CD4-positive, alpha-beta T cell treated with Interleukin-17A for 1 hour (primary cell): ENCODE measurements around the gene MICALL1.
"Not testable (repeated sequence)": the region's sequence is repeated elsewhere in the genome, so short reads cannot be mapped to it uniquely, and the experiment has no call there.

Experiments
- DNase-seq: peaks from one replicate; pipeline ENCODE4 v3.0.0-alpha.2; 2020

MICALL1 gene

GRCh38 chr22:37965940-37966664 lies 60.0 kb downstream of the MICALL1 start:
- no peak for DNase-seq

DNA sequence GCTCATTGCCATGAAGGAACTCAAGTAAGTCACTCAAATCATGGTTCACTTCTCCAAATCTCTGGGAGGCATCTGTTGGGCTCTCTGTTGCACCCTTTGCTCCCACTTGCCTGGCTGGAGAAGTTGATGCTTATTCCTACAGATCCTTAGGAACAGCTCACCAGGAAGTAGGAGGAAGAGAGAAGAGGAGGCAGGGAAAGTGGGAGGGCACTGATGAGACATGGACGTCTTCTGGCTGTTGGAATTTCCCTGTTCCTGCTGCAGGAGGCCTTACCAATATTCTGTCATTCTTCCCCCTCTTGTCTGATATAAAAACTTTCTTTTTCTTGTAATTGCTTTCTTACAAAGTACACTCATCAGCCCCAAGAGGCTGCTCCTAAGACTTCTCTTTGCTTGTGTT lies 61.0 kb downstream of the MICALL1 start:
- no peak for DNase-seq

DNA sequence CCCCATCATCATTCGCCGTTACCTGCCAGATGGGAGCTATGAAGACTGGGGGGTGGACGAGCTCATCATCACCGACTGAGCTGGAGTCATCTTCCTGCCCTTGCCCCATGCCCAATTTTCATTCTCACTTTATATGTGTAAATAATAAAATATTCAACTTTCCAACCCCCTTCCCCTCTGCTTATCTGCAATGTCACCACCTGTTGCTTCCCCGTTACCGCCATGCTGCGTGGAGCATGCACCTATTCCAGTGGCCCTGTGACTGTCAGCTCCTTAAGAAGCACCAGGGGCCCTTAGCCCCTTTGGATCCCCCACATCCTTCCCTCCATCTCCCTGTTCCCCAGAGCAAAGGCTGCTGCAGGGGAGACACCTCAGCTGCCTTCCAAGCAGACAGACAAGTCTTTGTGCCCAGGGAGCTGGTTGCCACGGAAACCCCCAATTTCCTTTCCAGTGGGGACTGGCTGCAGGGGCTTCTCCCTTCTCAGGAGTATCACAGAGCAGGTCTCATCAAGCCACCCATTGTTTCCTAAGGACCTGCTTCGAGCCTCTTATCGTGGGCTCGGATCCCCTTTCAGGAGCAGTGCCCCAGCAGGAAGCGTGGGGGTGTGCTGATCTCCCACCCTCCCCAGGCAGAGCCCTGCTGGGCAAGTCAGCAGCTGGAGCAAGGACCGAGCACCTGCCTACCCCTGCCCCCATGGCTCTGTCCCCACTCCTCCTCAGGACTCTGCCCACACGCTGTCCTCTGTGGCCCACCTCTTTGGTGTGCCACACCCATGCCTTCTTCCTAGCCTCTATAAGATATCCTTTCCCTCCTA lies 61.7 kb downstream of the MICALL1 start:
- DNase-seq: no peak

DNA sequence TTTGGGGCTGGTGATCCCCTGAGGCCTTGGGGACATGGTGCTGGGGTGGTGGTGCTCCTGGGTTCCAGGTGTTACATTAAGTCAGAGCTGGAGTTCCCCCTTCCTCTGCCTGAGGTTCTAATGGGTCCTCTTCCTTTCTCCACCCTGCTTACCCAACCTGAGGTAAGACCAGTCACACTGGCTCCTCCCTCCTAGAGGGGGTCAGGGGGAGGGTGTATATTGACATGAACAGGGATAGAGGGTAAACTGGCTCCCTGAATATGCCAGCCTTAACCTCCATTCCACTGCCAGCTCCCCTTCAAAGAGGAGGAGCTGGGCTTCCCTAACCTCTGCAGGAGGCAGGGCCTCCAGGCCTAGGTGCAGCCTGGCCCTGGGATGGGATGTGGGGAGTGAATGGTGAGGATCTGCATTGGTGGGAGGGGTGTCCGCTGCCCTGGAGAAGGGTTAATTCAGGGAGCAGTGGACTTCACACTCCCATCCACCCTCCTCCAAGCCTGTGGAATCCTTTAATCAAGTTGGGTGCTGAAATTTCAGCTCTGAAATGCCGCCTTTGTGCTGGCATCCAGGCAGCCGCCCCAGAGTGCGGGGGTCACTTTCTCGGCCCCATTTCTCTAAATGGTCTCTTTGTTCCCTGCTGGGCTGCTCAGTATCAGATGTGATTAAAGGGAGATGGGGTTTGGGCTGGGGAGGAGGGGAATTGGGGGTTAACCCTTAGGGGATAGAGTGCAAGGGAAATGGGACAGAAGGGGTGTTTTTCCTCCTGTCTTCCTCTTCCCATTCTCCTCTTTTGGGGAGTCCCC lies 62.6 kb downstream of the MICALL1 start:
- no peak for DNase-seq

DNA sequence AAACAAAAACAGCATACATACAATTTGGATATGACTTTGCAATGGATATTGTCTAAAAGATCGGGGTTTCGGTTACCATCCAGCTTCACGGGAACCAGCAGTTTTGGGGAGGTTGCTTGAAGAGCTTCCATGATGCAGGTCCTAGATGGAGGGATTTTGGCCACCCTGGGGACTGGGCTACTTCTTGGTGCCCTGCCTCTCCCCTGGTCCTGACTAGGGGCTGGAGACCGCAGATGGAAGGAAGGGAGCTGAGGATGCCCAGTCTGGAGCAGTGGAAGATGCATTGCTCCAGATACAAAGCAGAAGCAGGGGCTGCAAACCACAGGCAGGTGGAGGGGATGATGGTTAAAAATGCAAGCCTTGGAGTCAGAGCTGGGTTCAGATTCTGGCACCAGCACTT lies 64.8 kb downstream of the MICALL1 start:
- DNase-seq: no peak

DNA sequence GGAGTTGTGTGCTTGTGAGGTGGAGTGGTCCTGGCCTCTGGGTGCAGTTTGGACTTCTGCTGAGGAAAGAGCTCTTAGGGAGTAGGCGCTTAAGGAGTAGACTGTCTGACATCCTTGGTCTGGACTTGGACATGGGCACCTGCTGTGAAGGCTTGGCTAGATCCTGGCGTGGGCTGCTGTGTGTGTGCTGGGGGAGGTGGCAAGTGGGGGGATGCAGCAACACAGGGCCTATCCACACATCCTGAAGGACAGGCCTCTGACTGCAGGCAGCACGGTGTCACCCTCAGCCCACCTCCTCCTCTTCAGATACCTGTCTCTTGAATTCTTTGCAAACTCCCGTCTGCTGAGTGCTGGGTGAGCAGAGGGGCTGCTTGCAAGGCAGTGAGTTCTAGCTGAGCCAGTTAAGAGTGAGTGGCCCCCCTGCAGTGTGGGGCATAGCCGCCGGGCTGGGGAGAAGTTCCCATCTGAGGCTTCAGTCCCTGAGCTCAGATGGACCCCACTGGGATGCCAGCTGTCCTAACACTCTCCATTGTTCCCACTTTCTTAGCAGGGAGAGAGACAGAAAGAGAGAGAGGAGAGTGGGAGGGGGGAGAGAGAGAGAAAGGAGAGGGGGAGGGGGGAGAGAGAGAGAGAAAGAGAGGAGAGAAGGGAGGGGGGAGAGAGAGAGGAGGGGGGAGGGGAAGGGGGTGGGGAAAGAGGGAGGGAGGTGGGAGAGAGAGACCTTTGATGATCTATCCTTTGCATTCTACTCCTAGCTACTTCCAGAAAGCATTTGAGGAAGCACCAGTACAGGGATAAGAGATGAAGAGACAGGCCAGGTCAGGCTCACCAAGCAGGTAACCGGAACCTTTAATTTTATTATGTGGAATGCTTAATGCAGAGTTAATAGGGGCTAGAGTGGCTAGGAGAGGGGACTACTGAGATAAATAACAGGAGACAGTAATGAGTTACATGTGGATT lies 65.7 kb downstream of the MICALL1 start:
- no peak for DNase-seq

DNA sequence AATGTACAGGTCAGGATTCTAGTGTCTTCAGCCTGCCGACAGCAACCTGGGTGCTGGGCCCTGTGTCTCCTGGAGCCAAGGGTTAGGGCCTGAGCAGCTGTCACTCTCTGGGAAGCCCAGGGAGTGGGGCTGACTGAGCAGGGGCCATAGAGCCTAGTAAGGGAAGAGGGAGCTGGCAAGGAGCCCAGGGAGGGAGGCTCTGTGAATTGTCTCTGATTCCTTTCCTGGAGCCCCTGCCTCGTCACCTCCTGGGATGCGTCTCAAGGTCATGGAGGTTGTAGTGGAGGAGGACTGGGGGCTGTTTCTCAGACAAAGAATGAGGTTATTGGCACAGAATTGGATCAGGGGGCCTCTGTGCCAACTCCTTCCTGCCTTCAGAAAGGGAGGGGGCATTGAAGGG lies 66.4 kb downstream of the MICALL1 start:
- DNase-seq: no peak

GRCh38 chr22:37973271-37974170 lies 67.4 kb downstream of the MICALL1 start:
- no peak for DNase-seq

DNA sequence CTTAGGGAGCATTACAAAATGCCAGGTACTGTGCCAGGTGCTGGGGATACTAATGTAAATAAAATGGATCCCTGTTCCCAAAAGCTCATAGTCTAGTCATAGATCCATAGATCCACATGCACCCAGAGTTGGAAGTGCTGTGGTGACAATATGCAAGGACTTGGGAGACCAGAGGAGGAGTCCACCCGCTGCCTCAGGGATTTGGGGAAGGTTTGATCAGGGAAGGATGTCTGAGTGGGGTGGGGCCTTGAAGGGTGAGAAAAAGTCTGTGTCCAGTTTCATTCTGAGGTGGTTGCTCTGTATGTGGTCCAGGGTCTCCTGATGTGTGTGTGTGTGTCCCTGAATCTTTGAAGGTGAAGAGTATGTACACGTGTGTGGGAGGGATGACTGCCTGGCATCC lies 69.1 kb downstream of the MICALL1 start:
- no peak for DNase-seq

- not testable (repeated sequence) for DNase-seq
These were observed 69.9 kb downstream of the MICALL1 start for GRCh38 chr22:37976022-37976421.

- DNase-seq: no peak
These were observed 70.5 kb downstream of the MICALL1 start for GRCh38 chr22:37976547-37976946.

DNA sequence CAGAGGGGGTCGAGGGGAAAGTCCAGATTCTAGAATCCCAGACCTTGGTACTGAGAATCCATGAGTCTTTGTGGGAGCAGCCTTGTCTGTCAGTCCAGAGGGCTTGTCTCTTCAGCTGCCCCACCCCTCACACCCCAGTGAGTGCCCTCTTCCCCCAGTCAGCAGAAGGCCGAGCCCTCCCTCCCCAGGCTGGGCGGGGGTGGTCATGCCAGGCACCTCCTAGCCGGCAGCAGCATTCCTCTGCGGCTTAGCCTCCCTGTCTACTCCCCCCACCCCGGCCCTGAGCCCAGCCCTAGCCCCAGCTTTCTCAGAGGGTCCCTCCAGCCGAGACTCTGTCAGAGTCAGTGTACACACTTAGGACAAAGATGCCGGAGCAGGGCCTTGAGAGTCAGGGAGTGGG lies 73.7 kb downstream of the MICALL1 start:
- no peak for DNase-seq

DNA sequence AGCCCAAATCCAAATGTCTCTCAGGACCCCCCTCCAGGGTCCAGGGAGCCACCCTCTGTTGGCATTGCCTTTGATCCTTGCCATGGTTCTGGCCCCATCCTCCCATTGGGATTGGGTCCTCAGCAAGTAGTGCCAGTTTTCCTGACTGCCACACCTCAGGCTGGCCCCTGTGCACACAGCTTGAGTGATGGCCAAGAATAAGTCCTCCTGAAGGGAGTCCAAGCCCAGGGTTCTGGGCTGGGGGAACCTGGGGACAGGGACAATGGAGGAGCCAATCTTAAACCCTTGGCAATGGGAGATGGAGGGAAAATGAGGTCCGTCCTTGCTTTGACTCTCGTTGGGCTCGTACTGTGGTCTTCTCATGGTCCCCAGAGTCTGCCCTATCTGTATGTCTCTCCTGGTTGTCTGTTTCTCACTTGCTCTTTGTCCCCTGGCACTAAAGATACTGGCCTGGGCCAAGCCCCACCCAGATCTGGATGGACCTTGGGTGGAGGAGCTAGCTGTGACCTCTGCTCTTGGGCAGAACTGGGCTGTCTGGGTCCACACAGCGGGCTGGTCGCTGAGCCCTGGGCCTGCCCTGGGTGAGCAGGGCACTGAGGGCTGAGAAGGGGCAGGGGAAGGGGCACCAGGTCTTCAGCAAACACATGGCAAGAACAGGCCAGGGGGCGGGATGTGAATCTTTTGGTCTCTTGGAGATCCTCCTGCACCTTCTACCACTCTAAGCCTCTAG lies 75.3 kb downstream of the MICALL1 start:
- DNase-seq: no peak

GRCh38 chr22:37982151-37982785 lies 76.2 kb downstream of the MICALL1 start:
- no peak for DNase-seq

GRCh38 chr22:37982938-37983859 lies 77.1 kb downstream of the MICALL1 start:
- DNase-seq: no peak

DNA sequence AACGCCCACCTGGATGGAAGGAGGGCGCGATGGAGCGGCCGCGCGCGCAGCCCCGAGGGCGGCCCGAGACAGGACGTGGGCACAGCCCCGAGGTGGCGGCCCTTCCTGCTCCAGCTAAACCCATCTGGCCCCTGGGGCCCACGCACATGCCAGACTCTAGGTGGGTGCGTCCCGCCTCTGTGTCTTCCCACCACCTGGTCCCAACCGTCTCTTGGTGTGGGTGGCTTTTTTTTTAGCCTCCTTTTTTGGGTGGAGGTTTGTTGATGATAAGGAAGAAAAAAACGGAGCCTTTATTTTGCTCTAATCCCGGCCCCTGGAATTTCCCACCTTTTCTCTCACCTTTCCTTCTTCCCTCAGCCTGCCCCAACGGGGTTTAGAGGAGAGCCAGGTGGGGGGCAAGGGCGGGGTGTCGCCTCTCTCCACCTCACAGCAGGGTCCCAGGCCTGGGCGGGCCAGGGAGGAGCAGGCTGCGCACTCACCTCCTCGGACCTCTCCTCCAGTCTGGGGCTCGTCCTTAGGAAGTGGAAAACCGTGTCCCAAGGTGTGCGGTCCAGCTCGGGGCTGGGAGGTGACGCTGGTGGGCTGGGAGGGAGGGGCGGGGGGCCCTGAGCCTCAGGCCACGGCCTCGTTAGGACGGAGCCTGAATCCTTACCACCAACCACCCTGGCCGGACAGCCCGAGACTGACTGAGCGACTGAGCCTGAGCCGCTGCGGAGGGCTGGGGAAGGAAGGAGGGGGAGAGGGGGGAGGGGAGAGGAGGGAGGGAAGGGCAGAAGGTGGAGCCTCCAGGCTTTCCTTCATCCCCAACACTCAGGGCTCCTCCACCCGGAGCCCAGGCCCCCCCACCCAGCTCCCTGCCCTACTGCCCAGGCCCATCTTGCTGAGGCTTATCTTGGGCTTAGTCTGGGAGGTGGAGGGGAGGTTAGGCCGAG lies 78.0 kb downstream of the MICALL1 start, which contains the start of gene SOX10:
TSS of gene SOX10 (minus strand) at position 696 of the 932 bp plus-strand sequence. CDS start 771 bp downstream, outside the sequence.
- DNase-seq: no peak

GRCh38 chr22:37985050-37985585 lies 79.0 kb downstream of the MICALL1 start:
- DNase-seq: no peak
